K562 (cell line): ENCODE results near the gene ART4. TPM values are rescaled to one million over a fixed set of nuclear protein-coding genes. Genes with fewer than 3 reads are reported as not detected.

Experiments
- ATAC-seq: fragments of 200-7000 bp; cut with Tn5 transposase; 3 replicates; pipeline ENCODE4 v1.9.1; 2020; ENCODE audit warnings: moderate library complexity
- BruUV-seq: library from RNA; stranded (reverse); fragments of 400-500 nt; replicated peaks from 2 replicates; lab custom pipeline; 2021; lab: Mats Ljungman, UMichigan
- CTCF ChIA-PET: fragments of 300-600 bp; formaldehyde crosslinking; extraction: SDS; loops from one replicate; lab custom pipeline; 2021; ENCODE audit warnings: low intra/inter-chr PET ratio; lab: Yijun Ruan, JAX
- POLR2A ChIA-PET: fragments of 300-600, 350-650 bp; sonication (Branson Sonifier 250); formaldehyde crosslinking; extraction: SDS; loops from one replicate; lab custom pipeline; 2021; ENCODE audit warnings: antibody characterized with exemption, inconsistent platforms; lab: Yijun Ruan, JAX
- DNase-seq, 4 experiments: peaks; one replicate each; pipeline versions ENCODE4 v3.0.0 to v3.0.0-alpha.2; 2011 to 2018; ENCODE audit warnings: low spot score in 3 of 4, mixed read lengths in 3 of 4; ENCODE audit errors: extremely low read depth in 1 of 4
- FAIRE-seq: peaks from 2 replicates; lab custom pipeline; 2011; peaks lifted over from hg19 to GRCh38; lab: Jason Lieb, UNC
- H2AFZ ChIP-seq: 2 replicates; pipeline ENCODE4 v1.6.0; 2011; ENCODE audit warnings: low read depth, low read length, control low read depth, inconsistent platforms
- H3K27ac ChIP-seq: fragments of 200-600 bp; 3 replicates; pipeline ENCODE4 v1.8.0; 2011; ENCODE audit warnings: low read depth, mild to moderate bottlenecking, control low read depth, inconsistent platforms, low read length, moderate library complexity, mixed read lengths; ENCODE audit errors: extremely low read depth
- H3K27me3 ChIP-seq, 2 experiments: fragments of 300-600 bp in 1 of 2; 2 replicates in 1 of 2; 3 replicates in 1 of 2; pipeline versions ENCODE4 v1.6.0 to v1.8.0; 2011; ENCODE audit warnings: inconsistent platforms in 2 of 2, low read length in 2 of 2, mild to moderate bottlenecking in 1 of 2, mixed read lengths in 1 of 2, moderate library complexity in 1 of 2; ENCODE audit not compliant: control insufficient read depth in 2 of 2, insufficient read depth in 2 of 2
- H3K36me3 ChIP-seq: fragments of 300-600 bp; 3 replicates; pipeline ENCODE4 v1.8.0; 2011; ENCODE audit warnings: mild to moderate bottlenecking, low read length, inconsistent platforms; ENCODE audit not compliant: control insufficient read depth, insufficient read depth
- H3K4me1 ChIP-seq, 2 experiments: fragments of 200-600 bp in 1 of 2; replicated peaks in 1 of 2; 2 replicates in 1 of 2; 3 replicates in 1 of 2; pipeline versions ENCODE4 v1.5.1 to v1.8.0; 2011; ENCODE audit warnings: inconsistent platforms in 2 of 2, low read length in 2 of 2, mild to moderate bottlenecking in 1 of 2, mixed read lengths in 1 of 2, moderate library complexity in 1 of 2; ENCODE audit not compliant: control insufficient read depth in 2 of 2, insufficient read depth in 2 of 2
- H3K4me2 ChIP-seq: 2 replicates; pipeline ENCODE4 v1.6.1; 2011; ENCODE audit warnings: low read length, control low read depth, inconsistent platforms, mixed read lengths; ENCODE audit not compliant: insufficient read depth
- H3K4me3 ChIP-seq: fragments of 200-600 bp; sonication (generic), shearing (Covaris generic); 2 replicates; pipeline ENCODE4 v1.5.1; 2016; ENCODE audit warnings: control low read depth, inconsistent platforms
- H3K79me2 ChIP-seq: fragments of 200-600 bp; 3 replicates; pipeline ENCODE4 v1.8.0; 2011; ENCODE audit warnings: low read length, inconsistent platforms; ENCODE audit not compliant: control insufficient read depth, insufficient read depth
- H3K9ac ChIP-seq, 2 experiments: 2 replicates each; pipeline versions ENCODE4 v1.6.0 to v1.6.1; 2011; ENCODE audit warnings: low read depth in 2 of 2, low read length in 2 of 2, control low read depth in 1 of 2, inconsistent platforms in 1 of 2, mild to moderate bottlenecking in 1 of 2, mixed read lengths in 1 of 2; ENCODE audit not compliant: insufficient read depth in 1 of 2
- H3K9me1 ChIP-seq: one replicate; pipeline ENCODE4 v1.6.0; 2011; ENCODE audit warnings: inconsistent platforms, mild to moderate bottlenecking, low read length, moderate library complexity; ENCODE audit not compliant: control insufficient read depth, insufficient read depth
- H3K9me3 ChIP-seq: replicated peaks from 2 replicates; pipeline ENCODE4 v1.5.1; 2011; ENCODE audit warnings: low read depth, low read length, inconsistent platforms; ENCODE audit not compliant: control insufficient read depth, insufficient read depth
- H4K20me1 ChIP-seq: replicated peaks from 2 replicates; pipeline ENCODE4 v1.6.1; 2011; ENCODE audit warnings: low read length, inconsistent platforms, mixed read lengths; ENCODE audit not compliant: control insufficient read depth, insufficient read depth
- CBFA2T3 ChIP-seq: fragments of 450-650 bp; IDR thresholded peaks from 2 replicates; pipeline ENCODE4 v1.6.1; 2017
- NR2C1 ChIP-seq, 2 experiments: fragments of 450-650 bp; IDR thresholded peaks; 2 replicates each; pipeline ENCODE4 v1.6.1; 2017; ENCODE audit warnings: mild to moderate bottlenecking in 2 of 2, antibody characterized with exemption in 1 of 2, inconsistent platforms in 1 of 2, missing compliant biosample characterization in 1 of 2, missing genetic modification characterization in 1 of 2
- NR3C1 ChIP-seq: sonication (generic); formaldehyde crosslinking; IDR thresholded peaks from 2 replicates; pipeline ENCODE4 v1.8.1; 2022; ENCODE audit warnings: missing genetic modification reagents
- POLR2G ChIP-seq: fragments of 200-400 bp; formaldehyde crosslinking; IDR thresholded peaks from 2 replicates; pipeline ENCODE4 v1.6.1; 2017; ENCODE audit warnings: low read depth, mild to moderate bottlenecking, antibody characterized with exemption, low read length, moderate library complexity
- RFX1 ChIP-seq: fragments of 450-650 bp; IDR thresholded peaks from 2 replicates; pipeline ENCODE4 v1.6.1; 2016; ENCODE audit warnings: mild to moderate bottlenecking, moderate library complexity
- XRCC5 ChIP-seq: fragments of 200-400 bp; formaldehyde crosslinking; IDR thresholded peaks from 2 replicates; pipeline ENCODE4 v1.6.1; 2017; ENCODE audit warnings: low read depth, mild to moderate bottlenecking, low read length
- WGBS: fragments of 100-300 bp; shearing (Covaris generic); methylation state at CpG from one replicate; pipeline ENCODE4 v1.1.6; 2016; ENCODE audit warnings: low coverage, mixed read lengths; ENCODE audit not compliant: insufficient coverage; ENCODE audit errors: missing lambda C conversion rate; 5-methylcytosine and 5-hydroxymethylcytosine counted together
- in situ Hi-C: fragments of 300-500 bp; cut with MboI; formaldehyde crosslinking; loops from 4 replicates; pipeline ENCODE4 v1.15.0; 2018; ENCODE audit warnings: inconsistent platforms, mixed read lengths
- intact Hi-C: fragments of 100-400 bp; cut with micrococcal nuclease; formaldehyde crosslinking; loops from 2 replicates; pipeline ENCODE4 v1.14.2; 2022
- polyA plus RNA-seq, 8 experiments: library from polyadenylated mRNA; depleted of rRNA in 4 of 8; stranded (reverse) in 5 of 8; unstranded in 3 of 8; fragments of >200 nt; fragmentation: Nextera tagmentation in 2 of 8; fragmentation: Illumina TruSeq in 1 of 8; extraction: Ambion mirVana in 2 of 8; extraction: Trizol in 1 of 8; gene quantifications; 2 replicates each; pipeline versions ENCODE4 v1.2.1 to v1.2.3, GENCODE V29; 2011 to 2014; ENCODE audit warnings: inconsistent platforms in 1 of 8, missing spikeins in 1 of 8
- total RNA-seq, 7 experiments: library from RNA; depleted of rRNA in 6 of 7; stranded (reverse); fragments of >200 nt in 6 of 7; fragmentation: Illumina TruSeq in 2 of 7; extraction: Trizol in 2 of 7; gene quantifications; 2 replicates each; pipeline versions ENCODE4 v1.2.1 to v1.2.3, GENCODE V29; 2011 to 2021; ENCODE audit warnings: low replicate concordance in 1 of 7
- TF ChIP-seq, protein P1 (sequence below): fragments of 450-650 bp; formaldehyde crosslinking; conservative IDR thresholded peaks from 2 replicates; pipeline ENCODE4 v1.4.0; 2022; ENCODE audit warnings: mild to moderate bottlenecking, missing genetic modification characterization
- TF ChIP-seq, protein P2 (sequence below): sonication (generic); formaldehyde crosslinking; IDR thresholded peaks from 2 replicates; pipeline ENCODE4 v1.5.0; 2020; ENCODE audit warnings: missing genetic modification reagents
- TF ChIP-seq, protein P3 (sequence below): sonication (generic); formaldehyde crosslinking; IDR thresholded peaks from 2 replicates; pipeline ENCODE4 v1.8.1; 2023; ENCODE audit warnings: mild to moderate bottlenecking, missing genetic modification reagents
- TF ChIP-seq, protein P4 (sequence below): sonication (generic); formaldehyde crosslinking; IDR thresholded peaks from 2 replicates; pipeline ENCODE4 v1.8.0; 2022; ENCODE audit warnings: mild to moderate bottlenecking, missing genetic modification reagents

Gene ART4
- total and polyA plus RNA-seq, 9 of the 15 experiments (the other 6 are each of a cell fraction or from before 2014, with no cell fraction given), result 0.07 TPM; not detected in 8

- BruUV-seq, result no TSS peak
- no peaks in the 10 kb centered on the region for H3K9me1 ChIP-seq
- no peak for FAIRE-seq
- ChIA-PET POLR2A (interaction anchor here (0.9 kb wide), 1 partner anchor 19 kb away, joined by 3 read pairs; no protein-coding TSS in a partner anchor), CTCF (no interaction called here)
- no peaks in the 10 kb centered on the region for H3K27me3 ChIP-seq
- peaks cover 0 to 15% of the 10 kb centered on the region in 2 experiments; a peak in 3 of 5 replicates for H3K4me1 ChIP-seq
- ATAC-seq, result no peak
- H2AFZ ChIP-seq, result no peak overlapping the region
- intact Hi-C loops (no loop called here), in situ Hi-C loops (no loop called here)
- H3K79me2 ChIP-seq, result no peaks in the 10 kb centered on the region
- H3K9ac ChIP-seq, result no peak overlapping the region
- H3K4me3 ChIP-seq, result no peak overlapping the region
- DNase-seq, result no peak
- TF ChIP-seq, protein P1, sequence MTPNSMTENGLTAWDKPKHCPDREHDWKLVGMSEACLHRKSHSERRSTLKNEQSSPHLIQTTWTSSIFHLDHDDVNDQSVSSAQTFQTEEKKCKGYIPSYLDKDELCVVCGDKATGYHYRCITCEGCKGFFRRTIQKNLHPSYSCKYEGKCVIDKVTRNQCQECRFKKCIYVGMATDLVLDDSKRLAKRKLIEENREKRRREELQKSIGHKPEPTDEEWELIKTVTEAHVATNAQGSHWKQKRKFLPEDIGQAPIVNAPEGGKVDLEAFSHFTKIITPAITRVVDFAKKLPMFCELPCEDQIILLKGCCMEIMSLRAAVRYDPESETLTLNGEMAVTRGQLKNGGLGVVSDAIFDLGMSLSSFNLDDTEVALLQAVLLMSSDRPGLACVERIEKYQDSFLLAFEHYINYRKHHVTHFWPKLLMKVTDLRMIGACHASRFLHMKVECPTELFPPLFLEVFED (CRISPR knock-in tag), result no peak
- TF ChIP-seq RFX1, result peak; percentile 81
- TF ChIP-seq, protein P2, sequence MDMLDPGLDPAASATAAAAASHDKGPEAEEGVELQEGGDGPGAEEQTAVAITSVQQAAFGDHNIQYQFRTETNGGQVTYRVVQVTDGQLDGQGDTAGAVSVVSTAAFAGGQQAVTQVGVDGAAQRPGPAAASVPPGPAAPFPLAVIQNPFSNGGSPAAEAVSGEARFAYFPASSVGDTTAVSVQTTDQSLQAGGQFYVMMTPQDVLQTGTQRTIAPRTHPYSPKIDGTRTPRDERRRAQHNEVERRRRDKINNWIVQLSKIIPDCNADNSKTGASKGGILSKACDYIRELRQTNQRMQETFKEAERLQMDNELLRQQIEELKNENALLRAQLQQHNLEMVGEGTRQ, result 0 out of 2 replicates have a peak, but pooled peaks have one; percentile 15
- H3K27ac ChIP-seq, result no peak overlapping the region
- H3K36me3 ChIP-seq, result no peaks in the 10 kb centered on the region
- no peak overlapping the region for H3K4me2 ChIP-seq
- H4K20me1 ChIP-seq, result no peaks in the 10 kb centered on the region
- no peaks in the 10 kb centered on the region for H3K9me3 ChIP-seq
Observed at GRCh38 chr12:14834509-14834908, 8.8 kb downstream of the ART4 start.

GRCh38 chr12:14833952-14834351 is 9.4 kb downstream of the ART4 start:
- ChIA-PET POLR2A (interaction anchor here (0.9 kb wide), 1 partner anchor 20 kb away, joined by 3 read pairs; no protein-coding TSS in a partner anchor), CTCF (no interaction called here)
- ATAC-seq (no peak), FAIRE-seq (no peak), DNase-seq (no peak)
- no peak overlapping the region for H2AFZ ChIP-seq
- H4K20me1 ChIP-seq, result no peaks in the 10 kb centered on the region
- 25% methylated on average over 1 of the region's 1 CpG for WGBS
- no peak overlapping the region for H3K4me3 ChIP-seq
- no peaks in the 10 kb centered on the region for H3K9me1 ChIP-seq
- H3K79me2 ChIP-seq, result no peaks in the 10 kb centered on the region
- H3K4me1 ChIP-seq, result peaks cover 0 to 15% of the 10 kb centered on the region in 2 experiments; a peak in 3 of 5 replicates
- intact Hi-C loops, result no loop called here
- no peak overlapping the region for H3K4me2 ChIP-seq
- in situ Hi-C loops, result no loop called here
- no peaks in the 10 kb centered on the region for H3K36me3 ChIP-seq
- H3K27me3 ChIP-seq, result no peaks in the 10 kb centered on the region
- no peak overlapping the region for H3K27ac ChIP-seq
- H3K9me3 ChIP-seq, result no peaks in the 10 kb centered on the region
- H3K9ac ChIP-seq, result no peak overlapping the region
- BruUV-seq, result no TSS peak
- TF ChIP-seq, protein P3, sequence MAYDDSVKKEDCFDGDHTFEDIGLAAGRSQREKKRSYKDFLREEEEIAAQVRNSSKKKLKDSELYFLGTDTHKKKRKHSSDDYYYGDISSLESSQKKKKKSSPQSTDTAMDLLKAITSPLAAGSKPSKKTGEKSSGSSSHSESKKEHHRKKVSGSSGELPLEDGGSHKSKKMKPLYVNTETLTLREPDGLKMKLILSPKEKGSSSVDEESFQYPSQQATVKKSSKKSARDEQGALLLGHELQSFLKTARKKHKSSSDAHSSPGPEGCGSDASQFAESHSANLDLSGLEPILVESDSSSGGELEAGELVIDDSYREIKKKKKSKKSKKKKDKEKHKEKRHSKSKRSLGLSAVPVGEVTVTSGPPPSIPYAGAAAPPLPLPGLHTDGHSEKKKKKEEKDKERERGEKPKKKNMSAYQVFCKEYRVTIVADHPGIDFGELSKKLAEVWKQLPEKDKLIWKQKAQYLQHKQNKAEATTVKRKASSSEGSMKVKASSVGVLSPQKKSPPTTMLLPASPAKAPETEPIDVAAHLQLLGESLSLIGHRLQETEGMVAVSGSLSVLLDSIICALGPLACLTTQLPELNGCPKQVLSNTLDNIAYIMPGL (CRISPR knock-in tag), result no peak
- no peak for TF ChIP-seq NR2C1 (IDR thresholded peaks at IDR 0.05)
- no peak for TF ChIP-seq NR2C1 (tag; IDR thresholded peaks at IDR 0.05)
- no peak for TF ChIP-seq XRCC5
- TF ChIP-seq, protein P4, sequence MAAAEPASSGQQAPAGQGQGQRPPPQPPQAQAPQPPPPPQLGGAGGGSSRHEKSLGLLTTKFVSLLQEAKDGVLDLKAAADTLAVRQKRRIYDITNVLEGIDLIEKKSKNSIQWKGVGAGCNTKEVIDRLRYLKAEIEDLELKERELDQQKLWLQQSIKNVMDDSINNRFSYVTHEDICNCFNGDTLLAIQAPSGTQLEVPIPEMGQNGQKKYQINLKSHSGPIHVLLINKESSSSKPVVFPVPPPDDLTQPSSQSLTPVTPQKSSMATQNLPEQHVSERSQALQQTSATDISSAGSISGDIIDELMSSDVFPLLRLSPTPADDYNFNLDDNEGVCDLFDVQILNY (CRISPR knock-in tag), result no peak
- TF ChIP-seq NR3C1, result no peak
- no peak for TF ChIP-seq POLR2G
- TF ChIP-seq CBFA2T3, result 0 out of 2 replicates have a peak, but pooled peaks have one; percentile 9
